ENCODE measurements around the gene SLC15A1. TPM values are rescaled to one million over a fixed set of nuclear protein-coding genes. Genes with fewer than 3 reads are reported as not detected.

The SLC15A1 gene
- total RNA-seq, 1 experiment from 2014 or later = 2.6 TPM

DNA sequence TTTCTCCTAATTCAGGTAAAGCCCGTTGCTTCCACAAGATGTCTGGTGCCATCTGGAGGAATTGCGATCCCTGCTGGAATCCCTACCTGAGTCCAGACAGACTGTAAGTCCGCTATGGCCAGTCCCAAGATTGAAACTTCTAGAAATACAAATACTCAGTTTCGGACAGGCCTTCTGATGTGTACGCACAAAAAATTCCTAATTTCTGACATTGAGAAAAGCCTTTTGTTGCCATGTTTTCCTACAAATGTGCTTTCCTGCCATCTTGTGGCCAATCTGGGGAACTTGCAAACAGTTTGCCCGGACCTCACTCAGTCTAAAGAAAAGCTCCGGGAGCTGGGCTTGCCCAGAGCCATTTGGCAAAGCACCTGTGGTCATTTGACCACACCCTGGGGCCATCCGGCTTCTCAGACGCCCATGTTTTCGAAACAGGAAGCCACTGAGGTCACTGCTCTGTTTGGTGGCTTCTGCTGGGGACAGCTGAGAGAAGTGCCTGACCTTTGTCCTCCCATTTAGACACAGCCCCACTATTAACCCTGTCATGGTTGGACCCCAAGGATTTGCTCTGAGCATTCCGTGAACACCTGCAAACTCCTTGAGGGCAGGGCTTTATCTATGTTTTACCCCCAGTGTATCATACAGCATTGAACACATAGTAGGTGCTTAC, 79.4 kb downstream of the SLC15A1 start:
- intact Hi-C loops (cut with micrococcal nuclease) = loop anchor here (1.0 to 10.0 kb wide), 6 partner anchors 170 to 818 kb away; partner anchors contain the start of gene FARP1
- BruUV-seq (replicated peaks) = no TSS peak
- ATAC-seq (peak; percentile 94), DNase-seq (ENCODE audit: low read depth, low spot score) (peak; percentile 71)
- POLR2A ChIA-PET = interaction anchor here (0.9 kb wide), 1 partner anchor 188 kb away, joined by 4 read pairs; no protein-coding TSS in a partner anchor
- Histone ChIP-seq H3K79me2 (ENCODE audit: insufficient read depth, low read length) (no peaks in the 10 kb centered on the region), H3K36me3 (ENCODE audit: control insufficient read depth in 1 of 2, insufficient read depth in 2 of 2, low read length in 2 of 2) (no peaks in the 10 kb centered on the region), H3K4me3 (replicated peaks in 1 of 2; ENCODE audit: low read depth in 1 of 2, low read length in 2 of 2) (no peak overlapping the region; a peak in 1 of 4 replicates), H4K20me1 (ENCODE audit: insufficient read depth) (no peaks in the 10 kb centered on the region), H3K9me3 (ENCODE audit: control insufficient read depth in 1 of 2, insufficient read depth in 1 of 2, low read depth in 1 of 2, low read length in 2 of 2) (no peaks in the 10 kb centered on the region), H3K9ac (ENCODE audit: low read length) (no peak overlapping the region), H3K9me2 (ENCODE audit: insufficient read depth) (no peaks in the 10 kb centered on the region), H2AFZ (ENCODE audit: low read depth, low read length, poor library complexity, severe bottlenecking) (peak overlapping the region; percentile 70), H3K4me2 (ENCODE audit: low read length) (peak overlapping the region; percentile 53), H3K4me1 (ENCODE audit: control insufficient read depth in 1 of 2, insufficient read depth in 2 of 2, low read length in 2 of 2) (peaks cover 0 to 11% of the 10 kb centered on the region in 2 experiments; a peak in 2 of 4 replicates), H3K27me3 (ENCODE audit: insufficient read depth, low read length) (no peaks in the 10 kb centered on the region), H3K27ac (ENCODE audit: low read depth, low read length) (no peak overlapping the region)
- CTCF ChIA-PET = interaction anchor here (0.5 to 1.6 kb wide), 18 partner anchors 8 to 817 kb away, joined by 3 to 39 read pairs (median 4); no protein-coding TSS in a partner anchor
- RAD21 ChIA-PET (ENCODE audit: low non-redundant PET in 1 of 2, low total read pairs in 2 of 2, uncharacterized antibody in 2 of 2, unreplicated experiment in 2 of 2) = interaction anchor here (0.5 to 0.8 kb wide), 6 partner anchors 20 to 764 kb away, joined by 3 to 9 read pairs (median 3); no protein-coding TSS in a partner anchor
- TF ChIP-seq ZNF274 (IDR thresholded peaks at IDR 0.05; ENCODE audit: low read depth, low read length) (no peak), SRF (IDR thresholded peaks at IDR 0.05; ENCODE audit: low read depth) (no peak), CEBPB (IDR thresholded peaks at IDR 0.05; ENCODE audit: low read depth) (no peak), POLR2AphosphoS5 (IDR thresholded peaks at IDR 0.05; ENCODE audit: low read depth, low read length) (no peak), JUND (IDR thresholded peaks at IDR 0.05) (no peak), SP1 (IDR thresholded peaks at IDR 0.05; ENCODE audit: low read depth) (0 out of 2 replicates have a peak, but pooled peaks have one; percentile 15), RAD21 (IDR thresholded peaks at IDR 0.05; ENCODE audit: low read depth) (peak; percentile 92)
- TF ChIP-seq, protein P1, sequence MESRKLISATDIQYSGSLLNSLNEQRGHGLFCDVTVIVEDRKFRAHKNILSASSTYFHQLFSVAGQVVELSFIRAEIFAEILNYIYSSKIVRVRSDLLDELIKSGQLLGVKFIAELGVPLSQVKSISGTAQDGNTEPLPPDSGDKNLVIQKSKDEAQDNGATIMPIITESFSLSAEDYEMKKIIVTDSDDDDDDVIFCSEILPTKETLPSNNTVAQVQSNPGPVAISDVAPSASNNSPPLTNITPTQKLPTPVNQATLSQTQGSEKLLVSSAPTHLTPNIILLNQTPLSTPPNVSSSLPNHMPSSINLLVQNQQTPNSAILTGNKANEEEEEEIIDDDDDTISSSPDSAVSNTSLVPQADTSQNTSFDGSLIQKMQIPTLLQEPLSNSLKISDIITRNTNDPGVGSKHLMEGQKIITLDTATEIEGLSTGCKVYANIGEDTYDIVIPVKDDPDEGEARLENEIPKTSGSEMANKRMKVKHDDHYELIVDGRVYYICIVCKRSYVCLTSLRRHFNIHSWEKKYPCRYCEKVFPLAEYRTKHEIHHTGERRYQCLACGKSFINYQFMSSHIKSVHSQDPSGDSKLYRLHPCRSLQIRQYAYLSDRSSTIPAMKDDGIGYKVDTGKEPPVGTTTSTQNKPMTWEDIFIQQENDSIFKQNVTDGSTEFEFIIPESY (IDR thresholded peaks at IDR 0.05; ENCODE audit: extremely low read depth, insufficient replicate concordance, low read length) = no peak
- TF ChIP-seq, protein P2, sequence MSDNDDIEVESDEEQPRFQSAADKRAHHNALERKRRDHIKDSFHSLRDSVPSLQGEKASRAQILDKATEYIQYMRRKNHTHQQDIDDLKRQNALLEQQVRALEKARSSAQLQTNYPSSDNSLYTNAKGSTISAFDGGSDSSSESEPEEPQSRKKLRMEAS (IDR thresholded peaks at IDR 0.05) = no peak
- TF ChIP-seq, protein P3, sequence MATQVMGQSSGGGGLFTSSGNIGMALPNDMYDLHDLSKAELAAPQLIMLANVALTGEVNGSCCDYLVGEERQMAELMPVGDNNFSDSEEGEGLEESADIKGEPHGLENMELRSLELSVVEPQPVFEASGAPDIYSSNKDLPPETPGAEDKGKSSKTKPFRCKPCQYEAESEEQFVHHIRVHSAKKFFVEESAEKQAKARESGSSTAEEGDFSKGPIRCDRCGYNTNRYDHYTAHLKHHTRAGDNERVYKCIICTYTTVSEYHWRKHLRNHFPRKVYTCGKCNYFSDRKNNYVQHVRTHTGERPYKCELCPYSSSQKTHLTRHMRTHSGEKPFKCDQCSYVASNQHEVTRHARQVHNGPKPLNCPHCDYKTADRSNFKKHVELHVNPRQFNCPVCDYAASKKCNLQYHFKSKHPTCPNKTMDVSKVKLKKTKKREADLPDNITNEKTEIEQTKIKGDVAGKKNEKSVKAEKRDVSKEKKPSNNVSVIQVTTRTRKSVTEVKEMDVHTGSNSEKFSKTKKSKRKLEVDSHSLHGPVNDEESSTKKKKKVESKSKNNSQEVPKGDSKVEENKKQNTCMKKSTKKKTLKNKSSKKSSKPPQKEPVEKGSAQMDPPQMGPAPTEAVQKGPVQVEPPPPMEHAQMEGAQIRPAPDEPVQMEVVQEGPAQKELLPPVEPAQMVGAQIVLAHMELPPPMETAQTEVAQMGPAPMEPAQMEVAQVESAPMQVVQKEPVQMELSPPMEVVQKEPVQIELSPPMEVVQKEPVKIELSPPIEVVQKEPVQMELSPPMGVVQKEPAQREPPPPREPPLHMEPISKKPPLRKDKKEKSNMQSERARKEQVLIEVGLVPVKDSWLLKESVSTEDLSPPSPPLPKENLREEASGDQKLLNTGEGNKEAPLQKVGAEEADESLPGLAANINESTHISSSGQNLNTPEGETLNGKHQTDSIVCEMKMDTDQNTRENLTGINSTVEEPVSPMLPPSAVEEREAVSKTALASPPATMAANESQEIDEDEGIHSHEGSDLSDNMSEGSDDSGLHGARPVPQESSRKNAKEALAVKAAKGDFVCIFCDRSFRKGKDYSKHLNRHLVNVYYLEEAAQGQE (IDR thresholded peaks at IDR 0.05; ENCODE audit: low read depth) = no peak
- TF ChIP-seq, protein P4, sequence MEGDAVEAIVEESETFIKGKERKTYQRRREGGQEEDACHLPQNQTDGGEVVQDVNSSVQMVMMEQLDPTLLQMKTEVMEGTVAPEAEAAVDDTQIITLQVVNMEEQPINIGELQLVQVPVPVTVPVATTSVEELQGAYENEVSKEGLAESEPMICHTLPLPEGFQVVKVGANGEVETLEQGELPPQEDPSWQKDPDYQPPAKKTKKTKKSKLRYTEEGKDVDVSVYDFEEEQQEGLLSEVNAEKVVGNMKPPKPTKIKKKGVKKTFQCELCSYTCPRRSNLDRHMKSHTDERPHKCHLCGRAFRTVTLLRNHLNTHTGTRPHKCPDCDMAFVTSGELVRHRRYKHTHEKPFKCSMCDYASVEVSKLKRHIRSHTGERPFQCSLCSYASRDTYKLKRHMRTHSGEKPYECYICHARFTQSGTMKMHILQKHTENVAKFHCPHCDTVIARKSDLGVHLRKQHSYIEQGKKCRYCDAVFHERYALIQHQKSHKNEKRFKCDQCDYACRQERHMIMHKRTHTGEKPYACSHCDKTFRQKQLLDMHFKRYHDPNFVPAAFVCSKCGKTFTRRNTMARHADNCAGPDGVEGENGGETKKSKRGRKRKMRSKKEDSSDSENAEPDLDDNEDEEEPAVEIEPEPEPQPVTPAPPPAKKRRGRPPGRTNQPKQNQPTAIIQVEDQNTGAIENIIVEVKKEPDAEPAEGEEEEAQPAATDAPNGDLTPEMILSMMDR (IDR thresholded peaks at IDR 0.05 in 2 of 3, conservative IDR thresholded peaks at IDR 0.05 in 1 of 3; ENCODE audit: borderline replicate concordance in 1 of 3, insufficient read depth in 1 of 3, low read depth in 2 of 3, low read length in 2 of 3) = peak; percentile 80 to 99 (median 97)

Data from HCT116 (cell line).